ENCODE measurements around the gene PROM1. TPM values are rescaled to one million over a fixed set of nuclear protein-coding genes. Genes with fewer than 3 reads are reported as not detected.

Gene PROM1
- total RNA-seq, 1 donor from 2014 or later, result 55.9 TPM

DNA sequence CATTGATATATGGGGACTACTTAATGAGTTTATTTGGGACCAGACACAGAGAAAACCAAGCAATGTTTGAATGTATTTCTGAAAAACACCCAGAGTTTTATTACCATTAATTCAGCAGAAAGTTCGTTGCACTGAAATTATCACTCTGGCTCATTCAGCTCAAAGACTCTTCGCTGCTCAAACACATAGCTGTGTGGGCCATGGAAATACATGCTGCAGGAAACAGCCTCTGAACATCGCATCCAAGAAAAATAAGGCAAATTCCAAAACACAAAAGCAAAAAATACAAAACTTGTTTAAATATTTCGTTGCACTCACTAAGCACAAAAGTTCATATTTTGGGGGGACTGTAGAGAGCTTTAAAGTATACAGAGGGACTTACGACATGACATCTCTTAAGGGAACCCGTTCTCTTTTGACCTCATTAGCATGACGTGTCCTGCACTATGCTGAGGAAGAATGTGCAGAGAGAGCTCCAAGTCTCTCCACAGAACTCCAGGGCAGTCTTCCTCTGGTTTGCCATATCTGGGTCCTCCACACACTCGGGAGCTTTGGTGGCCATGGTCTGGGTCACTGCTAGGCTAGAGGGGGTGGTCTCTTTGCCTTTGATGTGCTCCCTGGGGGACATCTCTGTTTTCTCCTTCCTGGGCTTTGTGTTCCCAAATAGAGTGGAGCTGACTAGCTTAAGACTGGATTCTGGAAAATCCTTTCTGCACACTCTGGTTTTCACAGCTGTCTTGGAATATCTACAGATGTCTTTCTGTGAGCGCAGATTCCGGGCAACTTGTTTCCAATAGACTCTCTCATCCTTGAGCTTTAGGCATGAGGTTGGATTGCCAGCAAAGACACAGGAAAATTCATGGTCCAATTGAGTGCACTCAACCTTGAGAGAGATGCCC lies 148.1 kb downstream of the PROM1 start:
- Histone ChIP-seq H3K4me2 (no peak overlapping the region), H2AFZ (replicated peaks) (no peak overlapping the region), H3K4me3 (no peak overlapping the region), H3K27me3 (no peaks in the 10 kb centered on the region), H4K20me1 (ENCODE audit: low read depth) (no peaks in the 10 kb centered on the region), H3K79me2 (ENCODE audit: low read depth) (no peaks in the 10 kb centered on the region), H3K36me3 (no peaks in the 10 kb centered on the region), H3K27ac (no peak overlapping the region), H3F3A (ENCODE audit: low read depth) (no peaks in the 10 kb centered on the region), H3K9ac (no peak overlapping the region), H3K9me3 (ENCODE audit: low read depth) (no peaks in the 10 kb centered on the region), H3K4me1 (no peaks in the 10 kb centered on the region)
- H3K4me1 Mint-ChIP-seq, result no peaks in the 10 kb centered on the region
- no peak for DNase-seq (ENCODE audit: low spot score)
- no peaks in the 10 kb centered on the region for H3K36me3 Mint-ChIP-seq
- TF ChIP-seq EZH2phosphoT487 (IDR thresholded peaks at IDR 0.05), result no peak
- no peak for TF ChIP-seq CTCF (IDR thresholded peaks at IDR 0.05)
- TF ChIP-seq EZH2 (IDR thresholded peaks at IDR 0.05), result no peak
- no peak overlapping the region for H3K4me3 Mint-ChIP-seq
- peaks cover 4% of the 10 kb centered on the region for H3K27me3 Mint-ChIP-seq (ENCODE audit: insufficient read depth, low read depth)
- H3K27ac Mint-ChIP-seq, result no peak overlapping the region
- peaks cover 3% of the 10 kb centered on the region for H3K9me3 Mint-ChIP-seq

- Histone ChIP-seq H3K4me2 (no peak overlapping the region), H2AFZ (replicated peaks) (no peak overlapping the region), H3K9ac (no peak overlapping the region), H3K4me3 (no peak overlapping the region), H3K27me3 (no peaks in the 10 kb centered on the region), H3K9me3 (ENCODE audit: low read depth) (no peaks in the 10 kb centered on the region), H3K27ac (no peak overlapping the region), H3K79me2 (ENCODE audit: low read depth) (no peaks in the 10 kb centered on the region), H3F3A (ENCODE audit: low read depth) (no peaks in the 10 kb centered on the region), H3K4me1 (no peaks in the 10 kb centered on the region), H4K20me1 (ENCODE audit: low read depth) (no peaks in the 10 kb centered on the region), H3K36me3 (no peaks in the 10 kb centered on the region)
- Mint-ChIP-seq H3K4me3 (no peak overlapping the region), H3K4me1 (no peaks in the 10 kb centered on the region), H3K36me3 (no peaks in the 10 kb centered on the region), H3K27ac (no peak overlapping the region), H3K27me3 (ENCODE audit: insufficient read depth, low read depth) (peaks cover 4% of the 10 kb centered on the region), H3K9me3 (peaks cover 3% of the 10 kb centered on the region)
- DNase-seq (ENCODE audit: low spot score), result no peak
- TF ChIP-seq EZH2phosphoT487 (IDR thresholded peaks at IDR 0.05) (no peak), EZH2 (IDR thresholded peaks at IDR 0.05) (no peak), CTCF (IDR thresholded peaks at IDR 0.05) (no peak)
These were observed 149.6 kb downstream of the PROM1 start for GRCh38 chr4:15934259-15934658.

- peaks cover 2% of the 10 kb centered on the region for H3K27me3 Mint-ChIP-seq (ENCODE audit: insufficient read depth, low read depth)
- no peaks in the 10 kb centered on the region for H3K36me3 Mint-ChIP-seq
- H4K20me1 ChIP-seq (ENCODE audit: low read depth), result no peaks in the 10 kb centered on the region
- peaks cover 3% of the 10 kb centered on the region for H3K9me3 Mint-ChIP-seq
- TF ChIP-seq EZH2 (IDR thresholded peaks at IDR 0.05) (no peak), EZH2phosphoT487 (IDR thresholded peaks at IDR 0.05) (no peak), CTCF (IDR thresholded peaks at IDR 0.05) (no peak)
- no peak overlapping the region for H2AFZ ChIP-seq (replicated peaks)
- H3K79me2 ChIP-seq (ENCODE audit: low read depth), result no peaks in the 10 kb centered on the region
- H3K27me3 ChIP-seq, result no peaks in the 10 kb centered on the region
- H3K4me2 ChIP-seq, result no peak overlapping the region
- DNase-seq (ENCODE audit: low spot score), result no peak
- H3K36me3 ChIP-seq, result no peaks in the 10 kb centered on the region
- no peaks in the 10 kb centered on the region for H3K4me1 Mint-ChIP-seq
- no peak overlapping the region for H3K4me3 Mint-ChIP-seq
- H3K4me1 ChIP-seq, result no peaks in the 10 kb centered on the region
- H3F3A ChIP-seq (ENCODE audit: low read depth), result no peaks in the 10 kb centered on the region
- no peaks in the 10 kb centered on the region for H3K9me3 ChIP-seq (ENCODE audit: low read depth)
- no peak overlapping the region for H3K9ac ChIP-seq
- no peak overlapping the region for H3K27ac ChIP-seq
- H3K4me3 ChIP-seq, result no peak overlapping the region
- H3K27ac Mint-ChIP-seq, result no peak overlapping the region
These were observed 152.2 kb downstream of the PROM1 start for GRCh38 chr4:15931451-15932210.

Measured in neural progenitor cell (in vitro differentiated cells).